Colonic mucosa (tissue), 4 donors: ENCODE measurements around the gene PRTG. TPM values are rescaled to one million over a fixed set of nuclear protein-coding genes. Genes with fewer than 3 reads are reported as not detected.

ENCODE experiments used
- DNase-seq: peaks from one replicate; pipeline ENCODE4 v3.0.0-alpha.2; 2020
- H3K27ac ChIP-seq: fragments of 200-600 bp; one replicate; pipeline ENCODE4 v1.8.0; 2021
- H3K27me3 ChIP-seq: fragments of 200-600 bp; one replicate; pipeline ENCODE4 v1.8.0; 2021
- H3K36me3 ChIP-seq: fragments of 200-600 bp; one replicate; pipeline ENCODE4 v1.8.0; 2021
- H3K4me1 ChIP-seq: fragments of 200-600 bp; one replicate; pipeline ENCODE4 v1.8.0; 2021; ENCODE audit warnings: mild to moderate bottlenecking
- H3K4me3 ChIP-seq: fragments of 200-600 bp; one replicate; pipeline ENCODE4 v1.8.0; 2021
- H3K9ac ChIP-seq, 2 donors: one replicate each; pipeline ENCODE4 v1.7.0; 2013; ENCODE audit warnings: control low read depth in 2 of 2, low read depth in 2 of 2, low read length in 2 of 2
- H3K9me3 ChIP-seq: fragments of 200-600 bp; one replicate; pipeline ENCODE4 v1.8.0; 2021
- CTCF ChIP-seq: fragments of 200-600 bp; IDR thresholded peaks from one replicate; pipeline ENCODE4 v1.8.0; 2022; ENCODE audit warnings: antibody characterized with exemption, mild to moderate bottlenecking
- intact Hi-C: fragments of 100-400 bp; cut with DNase I; formaldehyde crosslinking; loops from one replicate; pipeline ENCODE4 v1.14.1; 2022
- total RNA-seq, 2 donors: library from RNA; stranded (reverse); fragmentation: NEBNext Ultra II Directional in 1 of 2; extraction: Animal tissue kit (Norgen Biotek cat#: 25700) in 1 of 2; gene quantifications; one replicate each; pipeline ENCODE4 v1.2.1, GENCODE V29; 2021
- donor health status: healthy.
- donor health status: DM: no; HTN: no; CAD: no.
- donor health status: DM: no; HTN: no; CAD: no.

The PRTG gene
- total RNA-seq, 2 donors from 2014 or later, result 0.32 to 1.2 TPM

- H3K27ac ChIP-seq, result no peak overlapping the region
- H3K9ac ChIP-seq, result no peak overlapping the region
- TF ChIP-seq CTCF, result no peak
- H3K9me3 ChIP-seq, result no peaks in the 10 kb centered on the region
- H3K36me3 ChIP-seq, result no peaks in the 10 kb centered on the region
- no peaks in the 10 kb centered on the region for H3K27me3 ChIP-seq
- no peak for DNase-seq
- H3K4me3 ChIP-seq, result no peak overlapping the region
- intact Hi-C loops, result no loop called here
- H3K4me1 ChIP-seq, result no peaks in the 10 kb centered on the region
Measured at GRCh38 chr15:55630858-55631257, 112.1 kb downstream of the PRTG start.

GRCh38 chr15:55628369-55628730 lies 114.6 kb downstream of the PRTG start:
- Histone ChIP-seq H3K9me3 (no peaks in the 10 kb centered on the region), H3K9ac (no peak overlapping the region), H3K4me3 (no peak overlapping the region), H3K36me3 (no peaks in the 10 kb centered on the region), H3K27me3 (no peaks in the 10 kb centered on the region), H3K27ac (no peak overlapping the region), H3K4me1 (no peaks in the 10 kb centered on the region)
- no peak for DNase-seq
- intact Hi-C loops, result no loop called here
- no peak for TF ChIP-seq CTCF

GRCh38 chr15:55627730-55628368 lies 115.1 kb downstream of the PRTG start:
- no peak for DNase-seq
- no peaks in the 10 kb centered on the region for H3K9me3 ChIP-seq
- H3K27ac ChIP-seq, result no peak overlapping the region
- no peak overlapping the region for H3K4me3 ChIP-seq
- no peaks in the 10 kb centered on the region for H3K36me3 ChIP-seq
- H3K27me3 ChIP-seq, result no peaks in the 10 kb centered on the region
- TF ChIP-seq CTCF, result no peak
- no peaks in the 10 kb centered on the region for H3K4me1 ChIP-seq
- no peak overlapping the region for H3K9ac ChIP-seq
- intact Hi-C loops, result no loop called here

GRCh38 chr15:55619783-55620182 lies 123.2 kb downstream of the PRTG start:
- Histone ChIP-seq H3K27me3 (no peaks in the 10 kb centered on the region), H3K4me1 (no peaks in the 10 kb centered on the region), H3K27ac (no peak overlapping the region), H3K36me3 (no peaks in the 10 kb centered on the region), H3K4me3 (no peak overlapping the region), H3K9ac (no peak overlapping the region), H3K9me3 (no peaks in the 10 kb centered on the region)
- no peak for DNase-seq
- intact Hi-C loops, result no loop called here
- no peak for TF ChIP-seq CTCF

GRCh38 chr15:55618387-55618786 lies 124.6 kb downstream of the PRTG start:
- Histone ChIP-seq H3K9me3 (no peaks in the 10 kb centered on the region), H3K27ac (no peak overlapping the region), H3K36me3 (no peaks in the 10 kb centered on the region), H3K4me3 (no peak overlapping the region), H3K4me1 (no peaks in the 10 kb centered on the region), H3K27me3 (no peaks in the 10 kb centered on the region), H3K9ac (no peak overlapping the region)
- TF ChIP-seq CTCF, result no peak
- no peak for DNase-seq
- intact Hi-C loops, result no loop called here
